Stimulated activated CD4-positive, alpha-beta T cell treated with anti-CD3 and anti-CD28 coated beads, Interleukin-4, amount 100 ng/mL, for 24 hours (primary cell): Measurements from ENCODE around the gene RHOBTB3.

Experiments
- DNase-seq: peaks from one replicate; pipeline ENCODE4 v3.0.0-alpha.2; 2020

RHOBTB3 gene

DNA sequence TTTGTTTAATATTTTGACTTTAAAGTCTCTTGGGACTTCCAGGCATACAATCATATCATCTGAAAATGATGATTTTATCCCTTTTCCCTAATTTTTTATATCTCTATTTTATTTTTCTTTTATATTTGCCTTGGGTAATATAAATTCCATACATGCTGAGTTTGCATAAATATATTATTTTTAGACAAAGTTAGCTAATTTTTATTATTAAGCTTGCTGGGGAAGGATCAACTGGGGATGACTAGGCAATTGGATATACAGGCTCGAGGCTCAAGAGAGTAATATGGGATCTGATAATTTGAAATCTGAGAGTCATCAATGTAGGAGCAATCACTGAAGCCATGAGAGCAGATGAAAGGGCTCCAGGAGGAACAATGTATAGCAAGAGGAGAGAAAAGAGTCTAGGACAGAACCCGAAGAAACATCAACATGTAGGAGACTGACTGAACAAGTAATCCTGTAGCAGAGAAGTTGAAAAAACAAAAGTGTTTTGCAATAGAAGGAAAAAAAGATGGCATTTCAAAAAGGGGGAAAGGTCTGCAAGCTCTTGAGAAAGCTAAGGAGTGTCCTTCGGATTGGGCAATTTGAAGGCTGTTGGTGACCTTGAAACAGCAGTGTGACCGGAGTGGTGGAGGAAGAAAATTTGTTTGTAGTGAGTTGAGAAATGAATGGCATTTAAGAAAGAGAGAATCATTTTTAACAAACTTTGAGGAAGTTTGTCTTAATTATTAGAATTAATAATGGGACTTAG lies 17.0 kb upstream of the RHOBTB3 start:
- no peak for DNase-seq

DNA sequence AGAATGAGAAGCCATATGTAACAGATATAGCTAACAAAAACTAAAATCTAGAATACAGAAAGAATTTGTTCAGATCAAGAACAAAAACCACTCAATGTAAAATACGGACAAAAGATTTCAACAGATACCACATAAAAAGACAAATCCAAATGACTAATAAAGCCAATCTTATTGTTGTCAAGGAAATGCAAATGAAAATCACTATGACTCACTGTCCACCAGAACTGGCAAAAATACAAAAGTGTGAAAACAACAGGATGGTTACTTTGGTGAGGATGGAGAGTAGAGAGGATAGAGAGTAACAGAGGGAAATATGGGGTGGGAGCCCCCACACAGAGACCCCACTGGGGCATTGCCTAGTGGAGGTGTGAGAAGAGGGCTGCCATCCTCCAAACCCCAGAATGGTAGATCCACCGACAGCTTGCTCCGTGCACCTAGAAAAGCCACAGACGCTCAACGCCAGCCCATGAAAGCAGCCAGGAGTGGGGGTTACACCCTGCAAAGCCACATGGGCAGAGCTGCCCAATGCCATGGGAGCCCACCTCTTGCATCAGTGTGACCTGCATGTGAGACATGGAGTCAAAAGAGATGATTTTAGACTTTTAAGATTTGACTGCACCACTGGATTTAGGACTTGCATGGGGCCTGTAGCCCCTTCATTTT lies 15.2 kb upstream of the RHOBTB3 start:
- DNase-seq, result no peak

DNA sequence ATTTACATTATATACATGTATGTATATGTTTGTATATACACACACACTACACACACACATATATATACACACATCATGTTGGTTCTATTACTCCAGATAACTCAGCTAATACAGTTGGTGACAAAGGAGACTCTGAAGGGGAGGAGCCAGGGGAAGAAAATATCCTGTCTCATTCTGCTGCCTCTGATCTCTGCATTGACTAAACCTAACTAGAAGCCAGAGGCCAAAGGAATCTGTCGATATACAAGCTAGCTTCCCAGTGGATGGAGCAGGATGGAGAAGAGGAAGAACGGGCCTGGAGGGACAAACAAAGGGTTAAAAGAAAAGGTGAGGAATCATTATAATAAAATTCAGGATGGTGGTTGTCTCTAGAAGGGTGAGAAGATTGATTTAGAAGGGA lies 13.7 kb upstream of the RHOBTB3 start:
- DNase-seq, result no peak

DNA sequence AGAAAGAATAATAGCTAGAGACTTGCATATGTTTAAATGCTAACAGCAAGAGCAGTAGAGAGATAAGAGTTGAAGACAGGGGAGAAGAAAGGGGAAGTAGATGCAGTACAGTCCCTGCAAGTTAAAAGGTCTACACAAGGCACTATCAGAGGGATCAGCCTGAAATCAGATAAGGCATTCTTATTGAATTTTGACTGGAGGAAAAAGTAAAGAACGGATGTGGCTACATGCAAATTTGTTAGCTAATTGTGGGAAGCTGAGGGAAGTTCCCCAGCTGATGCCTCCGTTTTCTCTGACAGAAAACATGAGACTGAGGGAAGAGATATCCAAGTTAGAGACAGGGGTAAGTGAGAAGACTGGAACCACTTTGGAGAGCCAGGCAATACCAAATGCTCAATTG lies 12.9 kb upstream of the RHOBTB3 start:
- peak; percentile 28 for DNase-seq

DNA sequence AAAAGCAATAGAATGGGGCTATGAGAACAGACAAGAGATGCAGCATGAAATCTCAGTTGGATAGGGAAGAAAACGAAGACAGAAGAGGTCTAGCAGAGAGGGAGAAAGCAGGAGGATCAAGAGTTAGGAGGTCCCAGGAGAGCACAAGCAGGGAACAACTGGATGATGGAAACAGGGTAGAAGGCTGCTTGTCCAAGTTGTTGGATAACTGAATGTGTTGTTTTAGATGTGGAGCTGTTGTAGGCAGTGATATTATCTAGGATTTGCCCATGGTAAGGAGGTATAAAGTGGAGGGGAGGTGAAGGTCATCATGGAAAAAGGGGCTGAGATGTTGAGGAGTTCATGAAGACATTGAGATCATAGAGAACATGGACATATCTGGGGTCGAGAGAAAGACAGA lies 12.4 kb upstream of the RHOBTB3 start:
- DNase-seq, result no peak

DNA sequence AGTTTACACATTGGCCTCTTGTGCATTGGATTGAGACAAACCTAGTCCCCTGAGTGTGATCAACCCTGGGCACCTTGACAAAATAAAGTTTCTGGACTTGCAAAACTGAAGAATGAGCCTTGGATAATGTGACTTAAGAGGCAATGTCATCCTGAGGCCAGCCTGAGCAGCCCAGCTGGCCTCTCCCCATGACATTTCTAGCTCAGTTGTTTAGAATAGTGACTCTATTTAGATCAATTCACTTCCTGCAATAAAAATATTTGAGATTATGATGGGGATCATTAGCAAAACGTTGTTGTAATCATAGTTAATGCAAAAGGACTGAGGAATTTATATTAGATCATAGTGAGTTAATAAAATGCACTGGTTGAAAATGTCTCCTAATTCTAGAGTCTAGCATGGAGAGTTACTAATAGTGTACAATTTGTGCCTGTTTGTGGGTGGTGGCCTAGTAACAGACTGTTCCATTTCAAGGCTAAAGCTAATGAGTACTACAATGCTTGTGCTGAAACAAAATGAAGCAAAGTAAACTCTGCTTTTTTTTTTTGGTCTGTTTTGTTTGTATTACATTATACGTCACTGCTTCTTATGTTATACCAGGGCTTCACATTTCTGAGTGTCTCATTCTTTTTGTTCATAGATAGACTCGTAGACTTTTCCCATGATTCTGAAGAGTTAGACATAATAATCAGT lies 10.9 kb upstream of the RHOBTB3 start:
- no peak for DNase-seq

DNA sequence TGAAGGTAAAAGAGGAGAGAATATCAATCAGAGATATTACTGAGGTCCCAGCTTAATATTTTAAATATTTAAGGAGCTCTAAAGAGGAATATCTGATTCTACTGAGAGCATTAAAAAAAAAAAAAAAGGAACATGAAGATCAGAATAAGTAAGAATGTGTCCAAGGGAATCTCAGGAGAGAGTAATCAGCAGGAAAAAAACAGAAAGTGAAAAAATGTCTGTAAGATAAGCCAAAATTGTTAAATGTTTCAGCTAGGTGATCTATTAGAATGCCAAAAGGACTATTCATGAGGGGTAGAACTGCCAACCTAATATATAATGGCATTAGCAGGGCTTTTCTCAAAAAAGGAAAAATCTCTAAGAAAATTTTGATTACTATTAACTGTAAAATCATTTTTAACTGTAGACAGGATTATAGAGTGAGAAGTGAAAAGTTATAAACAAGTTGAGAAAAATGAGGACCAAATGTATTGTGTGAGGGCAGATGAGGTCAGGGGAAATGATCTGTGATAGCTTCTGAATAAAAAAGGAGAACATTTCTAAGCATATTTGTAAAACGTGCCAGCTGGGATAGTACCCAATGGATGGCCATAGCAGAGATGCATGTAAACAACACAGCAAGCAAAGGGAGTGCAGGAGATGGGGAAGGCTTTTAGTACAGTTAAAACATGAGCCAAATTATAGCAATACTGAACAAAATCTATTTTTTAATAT lies 9.4 kb upstream of the RHOBTB3 start:
- DNase-seq, result no peak

DNA sequence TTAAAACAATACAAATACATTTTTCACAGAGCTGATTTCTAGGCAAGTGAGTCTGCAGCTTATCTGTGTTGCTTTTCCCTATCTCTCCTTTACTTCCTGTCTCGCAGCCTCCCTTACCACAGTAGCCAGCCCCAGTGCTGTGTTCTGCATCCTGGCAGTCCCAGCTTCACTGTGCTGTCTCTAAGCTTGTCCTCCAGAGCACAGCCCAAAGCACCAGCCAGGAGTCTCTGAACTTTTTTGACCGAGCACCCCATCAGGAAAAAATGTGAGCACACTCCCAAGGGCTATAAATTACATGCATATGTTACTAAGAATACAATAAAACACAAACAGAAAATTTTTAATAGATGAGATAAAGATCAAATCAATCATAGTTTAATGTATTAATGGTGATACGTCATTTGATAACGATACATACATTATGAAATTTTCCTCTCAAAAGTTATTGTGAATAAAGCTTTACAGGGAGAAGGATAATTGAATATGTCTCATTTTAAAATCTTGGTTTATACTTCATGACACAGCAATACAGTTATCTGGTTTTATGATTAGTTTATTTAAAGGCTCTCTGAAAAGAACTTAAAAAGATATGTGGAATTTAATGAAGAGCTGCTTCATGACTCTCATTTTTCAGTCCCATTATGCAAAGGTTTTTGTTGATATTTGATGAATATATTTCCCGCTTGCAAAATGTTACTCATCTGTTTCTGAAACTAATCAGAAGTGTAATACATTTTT lies 7.3 kb upstream of the RHOBTB3 start:
- no peak for DNase-seq

DNA sequence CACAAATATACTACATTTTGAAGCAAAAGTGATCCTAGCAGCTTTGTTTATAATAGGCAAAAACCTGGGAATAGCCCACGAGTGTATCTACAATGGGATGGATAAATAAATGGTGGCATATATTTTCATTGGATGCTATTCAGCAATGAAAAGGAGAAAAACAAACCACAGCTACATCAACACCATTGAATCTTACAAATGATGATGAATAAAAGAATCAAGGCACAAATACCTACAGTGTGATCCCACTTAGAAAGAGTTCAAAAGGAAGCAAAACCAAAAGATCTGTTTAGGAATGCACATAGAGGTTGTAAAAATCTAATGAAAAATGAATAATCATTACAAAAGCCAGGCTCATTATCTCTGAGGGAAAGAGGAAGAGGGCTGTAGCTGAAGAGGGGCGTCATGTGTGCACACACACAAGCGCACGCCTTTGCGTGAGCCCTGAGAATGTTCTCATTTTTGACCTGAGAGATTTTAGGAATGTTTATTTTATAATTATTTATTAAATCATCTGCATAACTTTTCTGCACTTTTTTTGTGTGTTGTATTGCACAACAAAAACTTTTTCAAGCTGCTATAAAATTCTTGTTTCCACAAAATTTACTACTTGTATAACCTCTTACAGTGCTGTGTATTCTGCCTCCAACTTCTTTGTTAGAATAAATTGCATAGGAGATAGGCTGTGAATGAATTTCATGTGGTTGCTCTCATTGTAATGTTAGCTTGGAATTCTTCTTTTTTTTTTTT lies 5.9 kb upstream of the RHOBTB3 start:
- DNase-seq, result no peak

DNA sequence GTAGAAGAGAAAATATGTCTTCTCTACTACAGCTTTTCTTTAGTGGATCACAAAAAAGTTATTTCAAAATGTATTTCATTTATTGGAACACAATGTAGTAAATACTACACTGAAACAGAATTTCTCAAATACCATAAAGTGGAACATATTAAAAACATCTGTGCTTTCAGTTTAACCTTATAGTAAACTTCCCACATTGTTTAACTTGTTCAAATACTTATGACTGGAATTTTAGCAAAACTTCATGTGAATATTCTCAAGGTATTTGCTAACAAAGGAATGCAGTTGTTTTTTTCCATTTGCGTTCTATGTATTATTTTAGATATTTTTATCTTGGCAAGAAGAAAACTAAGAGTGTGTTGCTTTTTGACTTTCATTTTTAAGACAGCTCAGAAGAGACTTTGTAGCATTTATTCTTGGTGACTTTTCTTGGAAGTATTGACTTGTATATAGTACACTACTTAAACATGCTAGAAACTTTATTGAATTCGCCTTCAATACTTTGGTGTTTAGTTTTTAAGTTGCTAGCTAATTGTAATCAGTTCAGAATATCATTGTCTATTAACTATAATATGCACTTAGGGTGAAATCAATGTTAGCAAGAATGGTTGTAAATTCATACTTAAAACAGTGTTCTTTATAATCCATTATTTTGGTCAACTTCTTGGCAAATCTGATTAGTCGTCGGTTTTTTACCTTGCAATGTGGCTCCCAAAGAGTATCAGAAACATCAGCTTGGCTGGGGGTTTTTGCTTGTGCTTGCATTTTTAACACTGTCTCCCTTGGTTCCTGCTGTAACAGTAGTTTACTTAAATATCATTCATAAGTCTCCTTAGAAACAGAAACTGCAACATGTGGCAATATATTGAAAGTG lies 5.0 kb upstream of the RHOBTB3 start:
- no peak for DNase-seq

DNA sequence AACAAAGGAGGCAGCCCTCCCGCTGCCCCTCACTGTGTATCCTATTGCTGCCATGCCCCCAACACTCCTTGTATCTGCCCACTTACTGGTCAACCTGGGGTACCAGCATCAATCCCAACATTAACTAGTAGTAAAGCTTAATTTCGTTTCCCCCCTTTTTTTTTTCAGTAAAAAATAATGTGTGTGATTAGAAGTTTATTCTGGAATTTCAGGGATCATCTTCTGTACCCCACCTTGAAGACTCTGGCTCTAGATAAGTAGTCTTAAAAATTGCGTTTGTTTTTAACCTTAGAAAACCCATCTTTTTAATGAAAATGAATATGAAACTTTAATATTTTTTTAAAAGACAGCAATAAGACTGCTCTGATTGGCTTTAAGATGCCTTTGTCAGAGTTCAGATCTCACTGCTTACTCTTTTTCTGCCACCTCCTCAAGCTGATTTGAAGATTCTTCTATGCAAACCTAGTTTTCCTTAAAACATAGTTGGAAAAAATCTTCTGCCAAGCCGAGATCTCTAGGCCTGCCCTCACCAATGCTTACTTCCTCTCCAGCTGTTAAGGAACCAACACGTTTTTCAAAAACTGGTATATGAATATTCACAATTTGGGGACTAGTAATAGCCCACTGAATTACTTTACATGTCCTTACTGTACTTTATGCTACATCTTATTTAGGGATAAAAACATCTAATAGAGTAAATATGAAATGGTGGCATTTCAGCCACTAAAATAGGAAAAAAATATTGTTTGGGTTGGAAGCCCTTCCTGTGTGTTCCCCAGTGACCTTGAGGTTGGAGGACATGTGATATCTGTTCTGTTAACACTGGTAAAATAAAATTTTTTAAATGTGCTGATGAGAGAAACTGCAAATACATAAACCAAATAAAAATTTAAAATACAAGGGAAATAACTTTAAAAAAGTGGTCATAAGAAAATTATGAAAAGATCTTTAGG lies 4.0 kb upstream of the RHOBTB3 start:
- DNase-seq, result no peak

DNA sequence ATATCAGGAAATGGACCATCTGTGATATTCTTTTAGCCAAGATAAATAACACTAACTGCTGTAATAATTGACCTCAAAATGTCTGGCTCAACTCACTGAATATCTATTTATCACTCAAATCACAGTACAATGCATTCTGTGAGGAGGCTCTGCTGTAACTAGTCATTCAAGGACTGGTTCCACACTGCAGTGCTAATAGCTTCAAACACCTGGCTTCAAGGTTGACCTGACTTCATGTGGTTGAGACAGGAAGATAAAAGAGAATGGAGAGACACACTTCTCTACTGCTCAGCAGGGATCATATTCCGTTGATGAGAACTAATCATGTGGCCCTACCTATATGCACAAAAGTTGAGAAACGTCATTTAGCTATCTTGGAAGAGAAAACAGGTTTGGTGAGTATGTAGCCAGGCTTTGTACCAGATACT lies 3.4 kb upstream of the RHOBTB3 start:
- DNase-seq, result no peak

DNA sequence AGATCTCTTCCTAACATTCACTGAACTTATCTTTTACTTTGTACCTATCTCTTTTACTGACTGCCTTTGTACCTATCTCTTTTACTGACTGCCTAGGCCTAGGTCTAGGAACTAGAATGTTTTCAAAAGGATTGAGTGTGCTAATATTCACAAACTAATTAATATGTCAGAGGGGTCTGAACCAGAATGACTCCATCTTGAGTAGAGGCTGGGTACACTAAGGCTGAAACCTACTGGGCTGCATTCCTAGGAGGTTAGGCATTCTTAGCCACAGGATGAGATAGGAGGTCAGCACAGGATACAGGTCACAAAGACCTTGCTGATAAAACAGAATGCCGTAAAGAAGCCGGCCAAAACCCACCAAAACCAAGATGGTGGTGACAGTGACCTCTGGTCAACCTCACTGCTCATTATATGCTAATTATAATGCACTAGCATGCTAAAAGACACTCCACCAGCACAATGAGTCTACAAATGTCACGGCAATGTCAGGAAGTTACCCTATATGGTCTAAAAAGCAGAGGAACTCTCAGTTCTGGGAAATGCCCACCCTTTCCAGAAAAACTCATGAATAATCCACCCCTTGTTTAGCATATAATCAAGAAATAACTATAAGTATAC lies 2.5 kb upstream of the RHOBTB3 start:
- DNase-seq, result no peak

DNA sequence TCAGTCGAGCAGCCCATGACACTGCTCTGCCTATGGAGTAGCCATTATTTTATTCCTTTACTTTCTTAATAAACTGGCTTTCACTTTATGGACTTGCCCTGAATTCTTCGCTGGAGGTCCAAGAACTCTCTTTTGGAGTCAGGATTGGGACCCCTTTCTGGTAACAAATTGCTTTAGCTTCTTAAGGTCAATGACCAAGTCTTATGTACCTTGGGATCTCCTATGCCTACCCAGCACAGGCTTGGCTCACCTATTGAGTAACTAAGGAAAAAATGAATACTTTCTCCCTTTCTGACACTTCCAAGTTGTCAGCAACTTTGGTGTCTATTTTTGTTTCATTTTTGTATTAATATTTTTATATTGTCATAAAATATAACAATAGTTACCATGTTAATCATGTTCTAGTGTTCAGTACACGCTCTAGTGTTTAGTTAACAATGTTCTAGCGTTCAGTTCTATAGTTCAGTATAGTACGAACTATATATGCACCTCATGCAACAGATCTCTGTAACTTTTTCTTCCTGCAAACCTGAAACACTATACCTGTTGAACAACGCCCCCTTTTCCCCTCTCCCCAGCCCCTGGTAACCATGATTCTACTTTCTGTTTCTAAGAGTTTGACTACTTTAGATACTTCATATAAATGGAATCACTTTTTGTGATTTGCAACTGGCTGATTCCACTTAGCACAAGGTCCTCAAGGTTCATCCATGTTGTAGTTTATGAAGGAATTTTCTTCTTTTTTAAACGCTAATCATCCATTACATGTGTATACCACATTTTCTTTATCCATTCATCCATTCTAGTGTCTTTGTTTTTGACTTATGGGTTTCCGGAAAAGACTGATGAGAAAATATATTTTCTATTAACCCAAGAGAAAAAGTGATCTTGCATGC lies 1.8 kb upstream of the RHOBTB3 start:
- DNase-seq, result no peak

DNA sequence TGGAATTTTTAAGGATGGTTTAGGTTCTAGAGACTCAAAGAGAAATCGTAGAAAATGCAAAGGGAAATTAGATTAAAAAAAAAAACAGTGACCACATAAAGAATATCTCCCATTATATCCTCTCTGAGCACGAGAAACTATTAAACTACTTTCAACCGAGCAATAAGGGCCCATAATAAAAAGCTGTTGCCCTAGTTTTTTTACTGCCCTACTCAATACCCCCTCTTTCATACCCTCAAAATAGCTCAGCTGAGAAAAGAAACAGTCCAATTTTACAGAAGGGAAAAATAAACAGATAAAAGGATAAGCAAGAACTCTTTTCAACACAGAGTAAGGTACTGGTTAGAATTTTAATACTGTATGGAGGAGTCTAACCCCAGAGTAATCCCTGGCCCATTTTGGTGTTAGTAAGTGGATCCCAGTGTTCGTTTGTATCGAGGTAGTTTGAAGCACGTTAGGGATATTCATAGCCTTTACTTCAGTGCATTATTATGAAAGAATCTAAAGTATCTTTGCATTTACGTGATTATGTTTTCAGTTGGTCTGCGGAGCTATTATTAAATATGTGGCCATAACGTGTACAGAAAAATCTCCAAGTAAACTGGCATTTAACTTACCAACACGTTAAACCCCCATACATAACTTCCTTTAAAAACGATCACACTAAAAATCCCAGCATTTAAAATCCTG lies 980 bp upstream of the RHOBTB3 start:
- no peak for DNase-seq

DNA sequence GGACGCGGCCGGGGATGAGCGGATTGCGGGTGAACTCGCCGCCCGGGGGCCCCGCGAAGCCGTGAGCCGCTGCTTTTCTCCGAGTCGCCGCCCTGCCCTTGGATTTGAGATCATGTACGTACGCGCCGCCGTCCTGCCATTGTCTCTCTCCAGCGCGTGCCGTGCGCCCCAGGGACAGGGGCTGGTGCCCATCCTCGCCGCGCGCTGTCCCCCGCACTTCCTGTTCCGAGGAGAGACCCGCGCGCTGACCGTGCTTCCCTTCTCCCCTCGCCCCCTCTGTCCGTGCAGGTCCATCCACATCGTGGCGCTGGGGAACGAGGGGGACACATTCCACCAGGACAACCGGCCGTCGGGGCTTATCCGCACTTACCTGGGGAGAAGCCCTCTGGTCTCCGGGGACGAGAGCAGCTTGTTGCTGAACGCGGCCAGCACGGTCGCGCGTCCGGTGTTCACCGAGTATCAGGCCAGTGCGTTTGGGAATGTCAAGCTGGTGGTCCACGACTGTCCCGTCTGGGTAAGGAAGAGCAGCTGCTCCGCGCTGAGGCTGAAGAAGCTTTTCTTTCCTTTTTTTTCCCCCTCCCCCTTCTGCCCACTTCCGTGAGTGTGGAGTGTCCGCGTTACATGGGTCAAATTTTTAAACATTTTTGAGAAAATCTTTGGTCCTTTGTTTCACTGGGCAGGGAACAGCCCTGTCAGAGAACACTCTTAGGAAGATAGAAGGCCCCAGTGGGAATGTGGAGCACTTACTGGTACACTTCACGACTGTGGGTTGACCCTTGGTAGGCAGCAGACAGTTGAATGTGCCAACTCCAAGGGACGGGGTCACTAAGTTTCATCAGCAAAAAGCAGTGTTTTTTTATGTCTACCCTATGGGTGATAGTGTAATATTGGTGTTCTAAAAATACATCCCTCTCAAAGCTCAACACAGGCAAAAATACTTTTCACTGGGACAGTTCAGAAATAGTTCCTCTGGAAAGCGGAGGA lies 727 bp downstream of the RHOBTB3 start:
- DNase-seq, result peak; percentile 25
